ENCODE results near the gene ZNF487.

Gene ZNF487

GRCh38 chr10:43482319-43483078 lies 45.6 kb downstream of the ZNF487 start:
- in situ Hi-C loops (cut with MboI; ENCODE audit: low sequenced_read_pairs): no loop called here

- in situ Hi-C loops (cut with MboI; ENCODE audit: low sequenced_read_pairs): no loop called here
Observed at GRCh38 chr10:43491855-43492254, 54.9 kb downstream of the ZNF487 start.

DNA sequence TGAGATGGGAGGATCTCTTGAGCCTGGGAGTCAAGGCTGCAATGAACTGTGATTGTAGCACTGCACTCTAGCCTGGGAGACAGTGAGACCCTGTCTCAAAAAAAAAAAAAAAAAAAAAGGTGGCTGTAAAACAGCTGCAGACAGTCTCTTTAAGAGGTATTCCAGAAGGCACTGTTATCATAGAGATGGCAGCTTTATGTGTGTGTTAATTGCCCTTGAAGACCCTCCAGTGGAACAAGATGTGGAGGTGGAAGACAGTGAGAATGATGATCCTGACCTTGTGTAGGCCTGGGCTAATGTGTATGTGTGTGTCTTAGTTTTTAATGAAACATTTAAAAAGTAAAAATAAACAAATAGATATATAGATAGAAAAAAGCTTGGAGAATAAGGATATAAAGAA lies 66.0 kb downstream of the ZNF487 start:
- in situ Hi-C loops (cut with MboI; ENCODE audit: low sequenced_read_pairs): no loop called here

- in situ Hi-C loops (cut with MboI; ENCODE audit: low sequenced_read_pairs): no loop called here
Observed at GRCh38 chr10:43524434-43525247, 87.7 kb downstream of the ZNF487 start.

Measured in hTERT RPE-1 (cell line).